GM12873 (cell line): ENCODE measurements around the gene AK6.

ENCODE experiments used
- TF ChIP-seq, protein P1 (sequence below): IDR thresholded peaks from 2 replicates; pipeline ENCODE4 v1.5.1; 2012; ENCODE audit warnings: low read depth, mild to moderate bottlenecking, moderate library complexity, low read length, control low read depth; ENCODE audit not compliant: insufficient read depth; ENCODE audit errors: missing control alignments

Gene AK6

DNA sequence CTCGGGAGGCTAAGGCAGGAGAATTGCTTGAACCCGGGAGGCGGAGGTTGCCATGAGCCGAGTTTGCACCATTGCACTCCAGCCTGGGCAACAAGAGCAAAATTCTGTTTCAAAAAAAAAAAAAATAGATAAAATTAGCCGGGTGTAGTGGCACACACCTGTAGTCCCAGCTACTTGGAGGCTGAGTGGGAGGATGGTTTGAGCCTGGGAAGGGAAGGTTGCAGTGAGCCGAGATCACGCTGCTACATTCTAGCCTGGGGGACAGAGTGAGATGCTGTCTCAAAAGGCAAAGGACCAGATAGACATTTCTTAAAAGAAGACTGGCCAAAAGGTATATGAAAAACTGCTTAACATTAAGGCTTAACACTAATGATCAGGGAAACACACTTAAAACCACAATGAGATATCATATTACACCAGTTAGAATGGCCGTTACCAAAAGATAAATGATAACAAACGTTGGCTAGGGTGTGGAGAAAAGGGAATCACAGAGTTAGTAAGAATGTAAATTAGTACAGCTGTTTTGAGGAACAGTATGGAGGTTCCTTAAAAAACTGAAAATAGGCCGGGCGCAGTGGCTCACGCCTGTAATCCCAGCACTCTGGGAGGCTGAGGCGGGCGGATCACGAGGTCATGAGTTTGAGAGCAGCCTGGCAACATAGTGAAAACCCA is 35.5 kb upstream of the AK6 start:
- TF ChIP-seq, protein P1, sequence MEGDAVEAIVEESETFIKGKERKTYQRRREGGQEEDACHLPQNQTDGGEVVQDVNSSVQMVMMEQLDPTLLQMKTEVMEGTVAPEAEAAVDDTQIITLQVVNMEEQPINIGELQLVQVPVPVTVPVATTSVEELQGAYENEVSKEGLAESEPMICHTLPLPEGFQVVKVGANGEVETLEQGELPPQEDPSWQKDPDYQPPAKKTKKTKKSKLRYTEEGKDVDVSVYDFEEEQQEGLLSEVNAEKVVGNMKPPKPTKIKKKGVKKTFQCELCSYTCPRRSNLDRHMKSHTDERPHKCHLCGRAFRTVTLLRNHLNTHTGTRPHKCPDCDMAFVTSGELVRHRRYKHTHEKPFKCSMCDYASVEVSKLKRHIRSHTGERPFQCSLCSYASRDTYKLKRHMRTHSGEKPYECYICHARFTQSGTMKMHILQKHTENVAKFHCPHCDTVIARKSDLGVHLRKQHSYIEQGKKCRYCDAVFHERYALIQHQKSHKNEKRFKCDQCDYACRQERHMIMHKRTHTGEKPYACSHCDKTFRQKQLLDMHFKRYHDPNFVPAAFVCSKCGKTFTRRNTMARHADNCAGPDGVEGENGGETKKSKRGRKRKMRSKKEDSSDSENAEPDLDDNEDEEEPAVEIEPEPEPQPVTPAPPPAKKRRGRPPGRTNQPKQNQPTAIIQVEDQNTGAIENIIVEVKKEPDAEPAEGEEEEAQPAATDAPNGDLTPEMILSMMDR, result no peak

DNA sequence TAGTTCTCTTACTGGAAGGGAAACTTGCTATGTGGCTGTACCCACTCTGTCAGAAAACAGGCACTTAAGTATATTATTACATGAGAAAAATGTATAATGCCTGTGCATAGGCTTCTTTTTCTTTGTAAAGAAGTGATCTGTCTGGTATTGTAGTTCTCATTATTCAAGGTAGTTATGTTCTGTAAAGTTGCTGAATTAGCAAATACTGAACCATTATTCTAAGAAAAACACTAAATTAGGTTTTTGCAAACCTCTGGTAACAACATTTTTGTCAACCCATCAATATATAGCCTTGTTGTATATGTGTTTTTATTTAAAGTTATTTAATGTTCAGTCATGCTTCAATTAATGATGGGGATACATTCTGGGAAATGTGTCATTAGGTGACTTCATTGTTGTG is 9.1 kb upstream of the AK6 start:
- TF ChIP-seq, protein P1, result no peak

- TF ChIP-seq, protein P1, result no peak
Measured at GRCh38 chr5:69374911-69375446, 5.7 kb upstream of the AK6 start.

DNA sequence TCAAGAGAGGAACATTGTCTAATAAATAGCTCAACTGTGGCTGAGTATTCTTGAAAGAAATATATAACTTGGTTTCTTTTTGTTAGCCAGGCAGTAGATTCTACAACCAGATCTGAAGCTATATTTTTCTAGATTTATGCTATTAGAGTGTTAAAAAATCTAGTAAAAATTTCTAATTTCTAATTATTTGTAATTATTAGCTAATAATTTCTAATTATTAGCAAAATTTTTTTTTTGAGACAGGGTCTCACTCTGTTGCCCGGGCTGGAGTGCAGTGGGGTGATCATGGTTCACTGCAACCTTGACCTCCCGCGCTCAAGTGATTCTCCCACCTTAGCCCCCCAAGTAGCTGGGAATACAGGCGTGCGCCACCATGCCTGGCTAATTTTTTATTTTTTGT is 3.1 kb upstream of the AK6 start:
- TF ChIP-seq, protein P1, result no peak

GRCh38 chr5:69368458-69369339 is 621 bp downstream of the AK6 start:
- TF ChIP-seq, protein P1, result no peak

DNA sequence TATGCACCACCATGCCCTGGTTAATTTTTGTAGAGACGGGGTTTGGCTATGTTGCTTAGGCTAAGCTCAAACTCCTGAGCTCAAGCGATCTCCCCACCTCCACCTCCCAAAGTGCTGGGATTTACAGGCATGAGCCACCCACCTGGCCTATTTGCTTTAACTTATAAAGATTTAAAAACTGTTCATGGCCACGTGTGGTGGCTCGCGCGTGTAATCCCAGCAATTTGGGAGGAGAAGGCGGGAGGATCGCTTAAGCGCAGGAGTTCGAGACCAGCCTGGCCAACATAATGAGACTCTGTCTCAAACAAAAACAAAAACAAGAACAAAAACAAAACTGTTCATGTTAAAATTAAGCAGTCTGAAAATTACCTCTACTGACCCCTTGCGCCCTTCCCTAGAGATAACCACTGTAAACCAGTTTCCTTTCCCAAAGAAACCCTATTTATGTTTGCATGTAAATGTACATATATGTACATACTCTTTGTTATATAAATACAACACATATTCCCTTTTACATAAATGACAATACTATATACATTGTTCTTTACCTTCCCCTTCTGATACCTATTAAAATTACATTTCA is 1.5 kb downstream of the AK6 start:
- TF ChIP-seq, protein P1, result no peak

GRCh38 chr5:69364850-69365249 is 4.5 kb downstream of the AK6 start:
- TF ChIP-seq, protein P1, result no peak
